ENCODE data around the gene NCAPH2. TPM values are rescaled to one million over a fixed set of nuclear protein-coding genes. Genes with fewer than 3 reads are reported as not detected.

Gene NCAPH2
- total and polyA plus RNA-seq, 9 of the 15 experiments (the other 6 are each of a cell fraction or from before 2014, with no cell fraction given) = 3.6 to 88.6 (median 32.4) TPM

GRCh38 chr22:50475652-50476002, 32.4 kb upstream of the NCAPH2 start:
- FAIRE-seq (no peak), DNase-seq (ENCODE audit: extremely low read depth in 1 of 4, low spot score in 3 of 4) (no peak), ATAC-seq (no peak)
- intact Hi-C loops (cut with micrococcal nuclease) (no loop called here), in situ Hi-C loops (cut with MboI) (no loop called here)
- Histone ChIP-seq H2AFZ (ENCODE audit: low read depth, low read length) (peak overlapping the region; percentile 85; the same call in 1 of the 2 replicates), H3K27ac (ENCODE audit: extremely low read depth, low read depth, low read length) (no peak overlapping the region), H3K9me3 (replicated peaks; ENCODE audit: control insufficient read depth, insufficient read depth, low read depth, low read length) (no peaks in the 10 kb centered on the region), H3K27me3 (ENCODE audit: control insufficient read depth in 2 of 2, insufficient read depth in 2 of 2, low read length in 2 of 2) (no peaks in the 10 kb centered on the region), H3K36me3 (ENCODE audit: control insufficient read depth, insufficient read depth, low read length) (0 out of 3 replicates have a peak, but pooled peaks cover 2% of the 10 kb centered on the region), H3K4me2 (ENCODE audit: insufficient read depth, low read length) (peak overlapping the region; percentile 68), H3K9ac (ENCODE audit: insufficient read depth in 1 of 2, low read depth in 2 of 2, low read length in 2 of 2) (peak overlapping the region in 1 of 2 experiments; percentile 92; a peak in 2 of 4 replicates), H3K9me1 (ENCODE audit: control insufficient read depth, insufficient read depth, low read length) (peaks cover 4% of the 10 kb centered on the region), H3K79me2 (ENCODE audit: control insufficient read depth, insufficient read depth, low read length) (peaks cover 36% of the 10 kb centered on the region), H3K4me1 (replicated peaks in 1 of 2; ENCODE audit: control insufficient read depth in 2 of 2, insufficient read depth in 2 of 2, low read length in 2 of 2) (peaks cover 16 to 48% of the 10 kb centered on the region in 2 experiments; a peak in 4 of 5 replicates), H4K20me1 (replicated peaks; ENCODE audit: control insufficient read depth, insufficient read depth, low read length) (peaks cover 27% of the 10 kb centered on the region), H3K4me3 (no peak overlapping the region)
- BruUV-seq (replicated peaks) = no TSS peak
- TF ChIP-seq NFE2L1 (tag; IDR thresholded peaks at IDR 0.05; ENCODE audit: borderline replicate concordance, low read depth) (no peak), GTF2F1 (IDR thresholded peaks at IDR 0.05; ENCODE audit: low read depth, low read length) (no peak), NKRF (IDR thresholded peaks at IDR 0.05; ENCODE audit: borderline replicate concordance) (no peak), YY1 (IDR thresholded peaks at IDR 0.05; ENCODE audit: borderline replicate concordance in 1 of 3, control insufficient read depth in 1 of 3, extremely low read depth in 1 of 3, insufficient read depth in 3 of 3, insufficient read length in 1 of 3, insufficient replicate concordance in 2 of 3, low read depth in 1 of 3, low read length in 2 of 3) (no peak), E2F6 (IDR thresholded peaks at IDR 0.05; ENCODE audit: borderline replicate concordance in 1 of 2, extremely low read depth in 1 of 2, insufficient read depth in 1 of 2, insufficient read length in 1 of 2, low read depth in 1 of 2, low read length in 1 of 2, poor library complexity in 1 of 2, severe bottlenecking in 1 of 2) (no peak)
- WGBS (ENCODE audit: insufficient coverage, low coverage, missing lambda C conversion rate) = 90% methylated on average over 6 of the region's 6 CpGs
- CTCF ChIA-PET (ENCODE audit: low intra/inter-chr PET ratio) = no interaction called here
- POLR2A ChIA-PET = interaction anchor here (0.6 kb wide), 1 partner anchor 26 kb away, joined by 3 read pairs; no protein-coding TSS in a partner anchor
